Activated T-cell treated with anti-CD3 and anti-CD28 coated beads, Interleukin-2, amount 50 U/mL, for 72 hours (primary cell): ENCODE results near the gene GNAI3. TPM values are rescaled to one million over a fixed set of nuclear protein-coding genes. Genes with fewer than 3 reads are reported as not detected.
A peak's percentile ranks its signal among the peaks of the same experiment; 100 is the strongest.

ENCODE experiments used
- ATAC-seq, 2 donors: fragments of 150-1000 bp; cut with Tn5 transposase; replicated peaks in 1 of 2; 2 replicates each; pipeline ENCODE4 v1.10.0; 2021; ENCODE audit warnings: moderate library complexity in 2 of 2, mild to moderate bottlenecking in 1 of 2
- DNase-seq, 2 donors: peaks; one replicate each; pipeline ENCODE4 v3.0.0; 2021 to 2022; ENCODE audit warnings: mixed read lengths in 1 of 2
- H3K27ac Mint-ChIP-seq: one replicate; pipeline ENCODE4 v1.8.0; 2022; ENCODE audit warnings: mild to moderate bottlenecking, moderate library complexity, mixed read lengths
- H3K27me3 Mint-ChIP-seq: one replicate; pipeline ENCODE4 v1.8.0; 2022; ENCODE audit warnings: low read depth, mixed read lengths
- H3K36me3 Mint-ChIP-seq, 2 donors: one replicate each; pipeline ENCODE4 v1.8.0; 2022; ENCODE audit warnings: mixed read lengths in 2 of 2, mild to moderate bottlenecking in 1 of 2; ENCODE audit not compliant: insufficient read depth in 2 of 2
- H3K4me1 Mint-ChIP-seq: one replicate; pipeline ENCODE4 v1.8.0; 2022; ENCODE audit warnings: low read depth, mixed read lengths
- H3K4me3 Mint-ChIP-seq, 2 donors: one replicate each; pipeline ENCODE4 v1.8.0; 2022; ENCODE audit warnings: mild to moderate bottlenecking in 2 of 2, mixed read lengths in 2 of 2, moderate library complexity in 2 of 2
- H3K9me3 Mint-ChIP-seq, 2 donors: one replicate each; pipeline ENCODE4 v1.8.0; 2022; ENCODE audit warnings: mixed read lengths in 2 of 2
- total RNA-seq, 2 donors: library from RNA; stranded (reverse); gene quantifications; one replicate each; pipeline ENCODE4 v1.2.3, GENCODE V29; 2022

GNAI3 gene
- total RNA-seq, 2 donors from 2014 or later = 8.9 to 10.1 TPM

DNA sequence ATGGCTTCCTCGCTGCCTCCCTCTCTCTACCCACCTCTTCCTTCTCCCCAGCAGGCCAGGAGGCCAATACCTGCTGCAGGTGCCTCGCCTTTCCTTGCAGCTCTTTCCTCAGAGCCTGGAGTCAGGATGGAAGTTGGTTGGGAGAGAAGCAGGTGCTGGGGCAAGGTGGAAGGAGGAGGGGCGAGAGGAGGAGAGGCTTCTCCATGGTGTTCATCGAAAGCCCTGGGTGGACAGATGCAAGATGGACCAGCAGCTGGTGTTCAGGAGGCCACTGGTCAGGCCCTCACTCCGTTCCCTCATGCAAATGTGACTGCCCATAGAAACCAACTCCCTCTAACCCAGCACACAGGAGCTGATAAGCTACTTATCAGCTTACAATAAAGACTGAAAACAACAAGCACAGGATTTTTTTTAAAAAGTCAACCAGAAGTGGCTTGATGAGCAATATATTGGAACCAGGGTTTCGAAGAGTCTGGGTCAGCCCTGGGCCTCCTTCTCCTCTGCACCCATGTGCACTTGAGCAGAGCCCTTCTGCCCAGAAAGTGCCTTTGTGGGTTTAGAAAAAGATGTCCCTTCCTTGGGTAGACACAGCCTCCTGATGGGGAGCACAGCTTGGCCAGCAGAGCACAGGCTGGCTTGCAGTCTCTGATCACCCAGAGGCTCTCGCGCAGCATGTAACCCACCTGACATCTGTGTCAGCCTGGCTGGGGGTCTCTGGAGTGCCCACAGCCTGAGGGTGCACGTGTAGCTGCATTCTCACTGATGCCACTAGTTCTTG, 90.8 kb downstream of the GNAI3 start:
- Mint-ChIP-seq H3K27me3 (no peaks in the 10 kb centered on the region), H3K9me3 (no peaks in the 10 kb centered on the region), H3K4me1 (peaks cover 37% of the 10 kb centered on the region), H3K36me3 (no peaks in the 10 kb centered on the region), H3K27ac (no peak overlapping the region), H3K4me3 (no peak overlapping the region)
- ATAC-seq (no peak), DNase-seq (no peak)

DNA sequence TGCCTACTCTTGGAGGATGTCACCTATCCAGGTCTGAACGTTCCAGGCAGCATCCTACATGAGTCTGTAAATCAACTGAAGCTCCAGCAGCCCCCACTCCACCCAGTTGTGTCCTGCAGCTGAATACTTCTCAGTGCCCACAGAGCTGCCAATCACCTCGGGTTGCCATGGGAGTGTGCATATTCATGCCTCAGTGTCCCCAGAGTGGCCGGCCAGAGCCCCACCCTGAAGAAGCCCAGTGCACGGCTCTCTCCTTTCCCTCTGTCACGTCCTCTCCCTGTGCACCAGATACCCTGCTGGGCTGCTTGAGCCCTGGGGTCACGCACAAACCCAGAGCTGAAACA, 91.4 kb downstream of the GNAI3 start:
- Mint-ChIP-seq H3K4me1 (peaks cover 31% of the 10 kb centered on the region), H3K27ac (no peak overlapping the region), H3K9me3 (no peaks in the 10 kb centered on the region), H3K27me3 (no peaks in the 10 kb centered on the region), H3K36me3 (no peaks in the 10 kb centered on the region), H3K4me3 (peak overlapping the region in 1 of 2 donors; percentile 31)
- DNase-seq = no peak
- ATAC-seq = peak; percentile 3 to 8

DNA sequence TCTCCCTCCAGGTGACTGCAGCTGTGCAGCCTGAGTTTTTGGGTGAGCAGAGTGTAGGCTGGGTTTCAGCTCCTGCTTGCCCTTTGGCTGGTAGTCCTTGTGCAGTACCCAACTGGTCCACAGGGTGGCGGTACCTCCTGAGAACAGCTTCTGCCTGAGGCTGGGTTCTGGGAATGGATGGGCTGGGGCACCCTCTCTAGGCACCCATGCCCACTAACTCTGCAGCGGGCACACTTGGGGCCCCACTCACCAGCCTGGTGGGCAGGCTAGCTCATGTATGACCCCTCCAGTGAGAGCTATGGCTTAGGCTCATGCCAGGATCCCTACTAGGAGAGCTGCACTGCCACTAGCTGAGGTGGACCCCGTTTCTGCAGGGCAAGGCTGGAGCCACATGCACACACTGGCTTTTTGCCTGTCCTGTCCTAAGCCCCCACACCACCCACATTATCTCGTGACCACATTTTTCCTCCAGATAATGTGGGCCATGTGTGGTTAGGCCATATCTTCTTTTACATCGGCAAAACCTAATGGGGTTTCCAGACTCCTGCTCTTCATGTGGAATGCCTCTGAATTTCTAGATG, 92.0 kb downstream of the GNAI3 start:
- Mint-ChIP-seq H3K4me1 (peaks cover 26% of the 10 kb centered on the region), H3K36me3 (no peaks in the 10 kb centered on the region), H3K4me3 (peak overlapping the region in 1 of 2 donors; percentile 31), H3K27ac (no peak overlapping the region), H3K9me3 (no peaks in the 10 kb centered on the region), H3K27me3 (no peaks in the 10 kb centered on the region)
- ATAC-seq (peak; percentile 68 to 69), DNase-seq (peak; percentile 89 to 92)

DNA sequence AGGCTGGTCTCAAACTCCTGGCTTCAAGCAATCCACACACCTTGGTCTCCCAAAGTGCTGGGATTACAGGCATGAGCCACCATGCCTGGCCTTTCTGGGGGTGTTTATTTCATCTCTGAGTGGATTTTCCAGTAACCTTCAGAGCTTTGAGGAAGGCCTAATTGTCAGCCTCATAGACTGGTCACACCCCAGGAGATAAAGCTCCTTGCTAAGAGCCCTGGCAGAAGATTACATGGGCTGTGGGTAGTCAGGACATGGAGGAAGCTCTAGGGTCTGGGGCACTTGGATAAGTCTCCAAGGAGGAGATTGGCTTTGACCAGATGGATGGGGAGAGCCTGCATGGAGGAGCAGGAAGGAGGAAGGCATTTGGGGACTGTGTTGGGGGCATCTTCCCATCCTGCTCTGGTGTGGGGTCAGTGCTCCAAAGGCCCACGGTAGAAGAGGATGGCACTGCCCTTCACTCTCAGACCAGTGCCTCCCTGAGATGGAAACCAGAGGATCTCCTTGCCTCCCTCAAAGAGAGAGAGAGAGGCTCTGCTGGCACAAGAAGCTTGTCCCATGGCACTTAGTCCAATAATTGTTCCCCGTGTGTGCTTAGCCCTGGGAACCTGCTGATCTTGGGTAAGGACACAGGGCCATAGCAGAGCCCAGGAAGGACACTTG, 92.8 kb downstream of the GNAI3 start:
- peaks cover 21% of the 10 kb centered on the region for H3K4me1 Mint-ChIP-seq
- H3K4me3 Mint-ChIP-seq = no peak overlapping the region
- no peak for DNase-seq
- H3K9me3 Mint-ChIP-seq = no peaks in the 10 kb centered on the region
- H3K27ac Mint-ChIP-seq = no peak overlapping the region
- no peak for ATAC-seq
- no peaks in the 10 kb centered on the region for H3K27me3 Mint-ChIP-seq
- no peaks in the 10 kb centered on the region for H3K36me3 Mint-ChIP-seq

DNA sequence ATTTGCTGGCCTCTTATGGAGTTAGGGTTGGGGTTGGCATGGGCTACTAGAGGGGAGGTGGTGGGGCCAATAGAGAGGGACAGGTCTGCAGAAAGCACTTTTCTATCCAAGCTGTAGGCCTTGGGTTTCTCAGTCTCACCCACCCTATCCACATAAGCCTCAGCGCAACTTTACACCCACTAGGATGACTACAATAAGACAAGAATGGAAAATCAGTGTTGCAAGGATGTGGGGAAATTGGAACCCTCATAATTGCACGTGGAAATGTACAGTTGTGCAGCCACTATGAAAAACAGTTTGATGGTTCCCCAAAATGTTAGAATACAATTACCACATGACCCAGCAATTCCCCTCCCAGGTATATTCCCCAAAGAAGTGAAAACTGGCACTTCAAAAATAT, 93.4 kb downstream of the GNAI3 start:
- Mint-ChIP-seq H3K27me3 (no peaks in the 10 kb centered on the region), H3K27ac (no peak overlapping the region), H3K36me3 (no peaks in the 10 kb centered on the region)

DNA sequence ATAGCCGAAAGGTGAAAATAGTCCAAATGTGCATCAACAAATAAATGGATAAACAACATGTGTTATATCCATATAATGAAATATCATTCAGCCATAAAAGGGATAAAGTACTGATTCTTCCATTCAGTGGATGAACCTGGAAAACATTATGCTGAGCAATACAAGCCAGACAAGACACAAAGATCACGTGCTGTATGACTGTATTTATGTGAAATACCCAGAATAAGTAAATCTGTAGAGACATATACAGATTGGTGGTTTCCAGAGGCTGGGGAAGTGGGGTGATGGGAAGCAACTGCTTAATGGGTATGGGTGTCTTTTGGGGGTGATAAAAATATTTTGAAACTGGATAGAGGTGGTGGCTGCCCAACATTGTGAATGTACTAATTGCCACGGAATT, 94.2 kb downstream of the GNAI3 start:
- ATAC-seq (no peak), DNase-seq (no peak)
- Mint-ChIP-seq H3K9me3 (no peaks in the 10 kb centered on the region), H3K27ac (no peak overlapping the region), H3K27me3 (no peaks in the 10 kb centered on the region), H3K4me3 (no peak overlapping the region), H3K36me3 (no peaks in the 10 kb centered on the region), H3K4me1 (peaks cover 21% of the 10 kb centered on the region)

More for the DNA sequence above, 93.4 kb downstream of the GNAI3 start:
- Mint-ChIP-seq H3K4me1 (peaks cover 21% of the 10 kb centered on the region), H3K4me3 (no peak overlapping the region), H3K9me3 (no peaks in the 10 kb centered on the region)
- DNase-seq = no peak
- ATAC-seq = no peak

DNA sequence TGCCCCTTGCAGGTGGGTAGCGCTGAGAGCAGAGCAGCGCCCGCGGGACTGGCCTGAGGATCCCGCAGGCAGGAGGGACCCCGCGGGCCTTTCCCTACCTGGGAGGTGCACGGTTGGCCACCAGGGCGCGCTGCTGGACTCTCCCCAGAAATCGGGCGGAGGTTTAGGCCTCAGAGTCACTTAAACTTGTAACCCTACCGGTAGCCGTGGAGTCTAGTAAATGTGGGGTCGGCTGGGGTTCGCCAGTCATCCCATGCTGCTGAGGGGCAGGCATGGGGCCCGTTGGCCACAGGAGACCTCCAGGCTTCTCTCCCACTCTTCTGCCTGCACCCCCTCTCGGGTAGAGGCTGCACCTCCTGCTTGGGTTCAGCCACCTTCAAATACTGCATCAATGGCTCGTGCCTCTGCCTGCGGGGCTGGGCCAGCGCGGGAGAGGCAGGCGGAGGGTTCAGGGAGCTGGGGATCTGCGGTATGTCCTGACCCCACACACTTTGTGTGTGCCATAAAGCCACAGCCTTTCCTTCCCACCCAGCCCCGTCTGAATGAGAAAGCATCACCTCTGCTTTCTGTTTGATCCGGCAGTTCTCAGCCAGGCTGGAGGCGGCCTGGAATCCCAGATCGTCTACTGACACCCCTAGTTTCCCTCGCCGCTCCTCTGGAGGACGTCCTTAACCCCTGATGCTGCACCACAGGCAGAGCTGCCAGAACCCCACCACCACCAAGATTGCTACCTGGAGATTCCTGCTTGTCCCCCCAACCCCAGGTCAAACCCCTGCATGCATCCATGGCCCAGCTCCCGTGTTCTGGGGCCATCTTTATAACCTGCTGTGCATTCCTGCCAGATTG, 95.2 kb downstream of the GNAI3 start:
- no peaks in the 10 kb centered on the region for H3K36me3 Mint-ChIP-seq
- no peak overlapping the region for H3K27ac Mint-ChIP-seq
- H3K4me1 Mint-ChIP-seq = peaks cover 21% of the 10 kb centered on the region
- DNase-seq = peak; percentile 92 to 95
- no peaks in the 10 kb centered on the region for H3K9me3 Mint-ChIP-seq
- H3K4me3 Mint-ChIP-seq = no peak overlapping the region
- peak; percentile 96 to 97 for ATAC-seq
- H3K27me3 Mint-ChIP-seq = no peaks in the 10 kb centered on the region

DNA sequence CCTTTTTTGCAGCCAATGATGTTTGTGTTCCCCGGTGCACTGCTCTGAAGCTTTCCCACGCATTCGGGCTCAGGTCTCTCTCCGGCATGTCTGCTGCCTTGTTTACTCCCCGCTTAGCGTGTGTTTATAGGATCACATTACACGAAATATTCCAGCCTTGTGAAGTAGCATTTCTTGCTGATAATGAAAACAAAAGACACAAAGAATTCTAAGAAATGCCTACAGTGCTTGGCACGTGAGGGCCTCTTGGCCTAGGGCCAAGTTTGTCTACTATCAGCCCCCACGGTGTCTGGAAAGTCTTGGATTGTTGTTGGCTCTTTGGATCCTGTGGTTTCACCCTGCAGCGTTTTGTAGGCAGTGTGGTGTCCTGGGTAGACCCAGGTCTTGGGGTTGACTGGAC, 96.3 kb downstream of the GNAI3 start:
- ATAC-seq = no peak

DNA sequence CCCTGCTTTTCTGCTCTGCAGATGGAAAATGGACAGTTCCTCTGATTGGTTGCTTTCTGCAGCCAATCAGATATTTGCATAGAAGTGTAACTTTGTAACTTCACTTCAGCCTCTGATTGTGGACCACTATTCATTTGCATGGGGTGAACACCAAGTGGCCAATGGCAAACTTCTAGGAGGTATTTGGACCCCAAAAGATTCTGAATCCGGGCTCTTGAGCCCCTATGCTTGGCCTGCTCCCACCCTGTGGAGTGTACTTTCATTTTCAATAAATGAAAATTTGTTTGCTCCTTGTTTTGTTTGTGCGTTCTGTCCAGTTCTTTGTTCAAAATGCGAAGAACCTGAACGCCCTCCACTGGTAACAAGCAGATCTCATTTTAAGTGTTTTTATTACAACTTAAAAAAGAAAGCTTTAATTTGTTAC, 101.1 kb downstream of the GNAI3 start:
- H3K9me3 Mint-ChIP-seq = no peaks in the 10 kb centered on the region
- no peak for DNase-seq
- ATAC-seq = no peak
- H3K4me3 Mint-ChIP-seq = peak overlapping the region in 1 of 2 donors; percentile 59
- no peak overlapping the region for H3K27ac Mint-ChIP-seq
- peaks cover 10% of the 10 kb centered on the region for H3K27me3 Mint-ChIP-seq
- no peaks in the 10 kb centered on the region for H3K4me1 Mint-ChIP-seq
- no peaks in the 10 kb centered on the region for H3K36me3 Mint-ChIP-seq

More for the DNA sequence above, 96.3 kb downstream of the GNAI3 start:
- no peak for DNase-seq
- Mint-ChIP-seq H3K36me3 (no peaks in the 10 kb centered on the region), H3K27ac (no peak overlapping the region), H3K4me3 (no peak overlapping the region), H3K9me3 (no peaks in the 10 kb centered on the region), H3K27me3 (no peaks in the 10 kb centered on the region), H3K4me1 (peaks cover 21% of the 10 kb centered on the region)

DNA sequence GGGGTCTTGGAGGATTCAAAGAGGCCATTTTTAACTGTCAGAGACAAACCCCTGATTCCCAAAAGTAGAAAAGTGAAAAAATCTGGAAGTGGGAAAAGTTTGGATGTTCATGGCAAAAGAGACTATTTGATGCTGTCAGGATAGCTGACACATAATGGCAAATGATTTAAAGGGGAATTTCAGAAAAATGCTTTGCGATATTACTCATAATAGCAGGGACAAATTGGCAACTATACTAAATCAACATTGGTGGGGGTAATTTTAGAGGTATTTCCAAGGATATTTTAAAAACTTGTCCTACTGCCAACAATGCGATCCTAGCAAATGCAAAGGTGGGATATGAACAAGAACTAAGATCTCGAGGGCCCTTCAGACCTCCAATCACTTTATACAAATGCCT, 102.2 kb downstream of the GNAI3 start:
- Mint-ChIP-seq H3K36me3 (no peaks in the 10 kb centered on the region), H3K27ac (no peak overlapping the region)
- no peak for ATAC-seq

DNA sequence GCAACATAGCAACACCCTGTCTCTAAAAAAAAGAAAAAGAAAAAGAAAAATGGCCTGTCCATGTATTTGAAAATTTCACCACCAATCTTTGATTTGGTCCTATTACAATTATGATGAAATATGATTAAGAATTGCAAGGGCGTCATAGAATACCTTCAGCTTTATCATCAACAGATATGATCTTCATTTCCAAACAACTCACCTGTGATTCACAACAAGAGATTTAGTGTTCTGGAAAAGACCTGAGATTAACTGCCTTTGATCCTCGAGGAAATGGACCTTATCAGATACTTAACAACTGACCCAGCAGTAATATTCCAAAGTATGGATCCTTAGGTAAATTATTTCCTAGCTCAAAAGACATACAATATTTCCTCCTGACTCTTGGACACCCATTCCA, 104.0 kb downstream of the GNAI3 start:
- Mint-ChIP-seq H3K9me3 (no peaks in the 10 kb centered on the region), H3K27ac (no peak overlapping the region), H3K4me1 (peaks cover 17% of the 10 kb centered on the region), H3K27me3 (peaks cover 16% of the 10 kb centered on the region), H3K4me3 (no peak overlapping the region), H3K36me3 (no peaks in the 10 kb centered on the region)
- no peak for DNase-seq
- ATAC-seq = no peak

More for the DNA sequence above, 102.2 kb downstream of the GNAI3 start:
- DNase-seq = no peak
- Mint-ChIP-seq H3K4me3 (no peak overlapping the region), H3K4me1 (peaks cover 11% of the 10 kb centered on the region), H3K27me3 (peaks cover 16% of the 10 kb centered on the region), H3K9me3 (no peaks in the 10 kb centered on the region)

DNA sequence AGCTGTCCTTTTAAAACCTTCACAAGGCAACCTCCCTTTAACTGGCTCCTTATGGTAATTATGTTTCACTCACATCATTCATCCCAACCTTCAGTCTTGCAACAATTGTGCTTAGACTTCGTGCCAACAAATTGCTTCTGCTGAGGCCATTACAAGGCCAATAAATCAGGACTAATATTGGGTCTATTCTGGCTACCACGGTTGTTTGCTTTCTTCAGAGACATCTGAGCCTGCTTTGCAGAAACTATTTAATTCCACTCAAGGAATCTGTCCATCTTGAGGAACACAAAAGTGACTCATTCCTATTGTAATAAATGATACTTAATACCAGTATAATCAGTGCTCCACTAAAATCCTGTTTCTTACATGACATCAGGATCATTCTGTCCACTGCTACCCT, 104.9 kb downstream of the GNAI3 start:
- peaks cover 17% of the 10 kb centered on the region for H3K4me1 Mint-ChIP-seq
- no peak overlapping the region for H3K4me3 Mint-ChIP-seq
- ATAC-seq (no peak), DNase-seq (no peak)
- peaks cover 16% of the 10 kb centered on the region for H3K27me3 Mint-ChIP-seq
- no peaks in the 10 kb centered on the region for H3K36me3 Mint-ChIP-seq
- no peaks in the 10 kb centered on the region for H3K9me3 Mint-ChIP-seq
- peak overlapping the region; percentile 56 for H3K27ac Mint-ChIP-seq

DNA sequence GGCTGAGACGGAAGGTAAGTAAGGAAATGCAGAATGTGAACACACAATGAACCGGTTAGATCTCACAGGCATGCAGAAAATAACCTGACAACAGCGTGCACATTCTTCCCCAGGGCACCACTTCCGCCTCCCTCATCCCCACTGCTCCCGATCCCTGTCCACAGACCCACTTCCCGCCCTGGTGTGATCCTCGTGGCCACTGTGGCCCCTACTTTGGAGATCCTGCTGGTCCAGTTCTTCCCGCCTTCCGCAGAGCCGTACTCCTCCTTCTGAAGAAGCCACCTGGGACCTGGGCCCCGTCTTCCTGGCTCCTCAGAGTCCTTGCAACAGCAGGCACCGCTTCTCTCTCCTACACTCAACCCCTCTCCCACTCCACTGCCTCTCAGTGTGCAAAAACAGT, 106.1 kb downstream of the GNAI3 start:
- Mint-ChIP-seq H3K36me3 (no peaks in the 10 kb centered on the region), H3K27me3 (peaks cover 16% of the 10 kb centered on the region), H3K9me3 (no peaks in the 10 kb centered on the region), H3K4me3 (peak overlapping the region in 1 of 2 donors; percentile 21), H3K27ac (no peak overlapping the region), H3K4me1 (peaks cover 17% of the 10 kb centered on the region)
- ATAC-seq (no peak), DNase-seq (no peak)
